Measurements from ENCODE around the gene KAT7. TPM values are rescaled to one million over a fixed set of nuclear protein-coding genes. Genes with fewer than 3 reads are reported as not detected.

The KAT7 gene
- total and polyA plus RNA-seq, 10 of the 15 experiments (the other 5 are each of a cell fraction or from before 2014, with no cell fraction given), result 6.6 to 45.8 (median 26.3) TPM

GRCh38 chr17:49851387-49852291, 63.2 kb downstream of the KAT7 start (continued):
- TF ChIP-seq CTCF (IDR thresholded peaks at IDR 0.05 in 2 of 3, conservative IDR thresholded peaks at IDR 0.05 in 1 of 3; ENCODE audit: control insufficient read depth in 2 of 3, extremely low read depth in 1 of 3, insufficient read depth in 1 of 3, low read depth in 3 of 3, low read length in 3 of 3) (peak; percentile 58 to 70 (median 65)), BHLHE40 (IDR thresholded peaks at IDR 0.05; ENCODE audit: borderline replicate concordance in 1 of 2, low read depth in 2 of 2, low read length in 1 of 2) (peak; percentile 47 to 64; a peak in 3 of 4 replicates), PRDM15 (CRISPR knock-in tag; IDR thresholded peaks at IDR 0.05) (no peak), NBN (IDR thresholded peaks at IDR 0.05) (0 out of 2 replicates have a peak, but pooled peaks have one; percentile 31), RAD21 (IDR thresholded peaks at IDR 0.05; ENCODE audit: insufficient read depth, low read depth, low read length) (peak; percentile 53), BRCA1 (IDR thresholded peaks at IDR 0.05; ENCODE audit: low read depth, low read length) (no peak), SIX5 (IDR thresholded peaks at IDR 0.05; ENCODE audit: low read depth, low read length, severe bottlenecking) (no peak)

Data from GM12878 (cell line).